ENCODE data around the gene DXO.
A peak's percentile ranks its signal among the peaks of the same experiment; 100 is the strongest.
"Not testable (repeated sequence)": the region's sequence is repeated elsewhere in the genome, so short reads cannot be mapped to it uniquely, and the experiment has no call there.

The DXO gene

GRCh38 chr6:31956796-31957195, 15.1 kb downstream of the DXO start:
- no peak for ATAC-seq

- no peak for ATAC-seq
Measured at GRCh38 chr6:31954511-31954910, 17.4 kb downstream of the DXO start.

GRCh38 chr6:31952890-31953289, 19.0 kb downstream of the DXO start:
- ATAC-seq = no peak

- ATAC-seq = peak; percentile 30 to 52
Measured at GRCh38 chr6:31952140-31952805, 19.7 kb downstream of the DXO start.

GRCh38 chr6:31949926-31950548, 21.9 kb downstream of the DXO start:
- no peak for ATAC-seq

- no peak for ATAC-seq
Measured at GRCh38 chr6:31948753-31949413, 23.1 kb downstream of the DXO start.

GRCh38 chr6:31948306-31948705, 23.6 kb downstream of the DXO start:
- ATAC-seq = no peak

GRCh38 chr6:31947864-31948263, 24.1 kb downstream of the DXO start:
- ATAC-seq = no peak

GRCh38 chr6:31947070-31947675, 24.8 kb downstream of the DXO start:
- no peak for ATAC-seq

- ATAC-seq = no peak
Measured at GRCh38 chr6:31946370-31946885, 25.5 kb downstream of the DXO start.

- peak in 1 of 2 donors; percentile 14 for ATAC-seq
Measured at GRCh38 chr6:31945507-31946369, 26.2 kb downstream of the DXO start, which contains the start of gene CFB. Gene CFB (plus strand): TSS chr6:31946095. CDS start chr6:31946222, 127 bp downstream.

- no peak for ATAC-seq
Measured at GRCh38 chr6:31945154-31945506, 26.8 kb downstream of the DXO start.

- ATAC-seq = no peak
Measured at GRCh38 chr6:31943742-31944141, 28.2 kb downstream of the DXO start.

GRCh38 chr6:31940256-31940664, 31.7 kb downstream of the DXO start:
- ATAC-seq = no peak

GRCh38 chr6:31935823-31936222, 36.1 kb downstream of the DXO start:
- ATAC-seq = no peak

GRCh38 chr6:31935021-31935420, 36.9 kb downstream of the DXO start:
- ATAC-seq = no peak

- no peak for ATAC-seq
Measured at GRCh38 chr6:31933537-31933936, 38.4 kb downstream of the DXO start.

- not testable (repeated sequence) for ATAC-seq
Measured at GRCh38 chr6:31932137-31932536, 39.8 kb downstream of the DXO start.

GRCh38 chr6:31930962-31931361, 41.0 kb downstream of the DXO start:
- no peak for ATAC-seq

- no peak for ATAC-seq
Measured at GRCh38 chr6:31928672-31928939, 43.3 kb downstream of the DXO start.

- no peak for ATAC-seq
Measured at GRCh38 chr6:31927863-31928671, 43.9 kb downstream of the DXO start.
